ENCODE results near the gene CMKLR1. TPM values are rescaled to one million over a fixed set of nuclear protein-coding genes. Genes with fewer than 3 reads are reported as not detected.

Gene CMKLR1
- total RNA-seq, 2 donors from 2014 or later = not detected

DNA sequence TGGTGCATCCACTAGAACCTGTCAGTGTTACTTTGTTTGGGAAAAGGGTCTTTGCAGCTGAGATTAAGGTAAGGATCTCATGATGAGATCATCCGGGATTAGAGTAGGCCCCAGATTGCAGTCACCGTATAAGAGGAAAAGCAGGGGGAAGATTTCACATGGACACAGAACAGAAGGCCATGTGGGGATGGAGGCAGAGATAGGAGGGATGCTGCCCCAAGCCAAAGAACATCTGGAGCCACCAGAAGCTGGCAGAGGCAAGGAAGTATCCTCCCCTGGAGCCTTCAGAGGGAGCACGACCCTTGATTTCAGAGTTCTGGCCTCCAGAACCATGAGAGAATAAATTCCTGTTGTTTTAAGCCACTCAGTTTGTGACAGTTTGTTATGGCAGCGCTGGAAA, 39.6 kb downstream of the CMKLR1 start:
- 95 to 100% methylated on average over 3 to 4 of the region's 4 CpGs for WGBS, 2 experiments (ENCODE audit: insufficient coverage in 1 of 2, insufficient read length in 1 of 2)
- Histone ChIP-seq H3K36me3 (ENCODE audit: control insufficient read depth, insufficient read depth, low read length) (no peaks in the 10 kb centered on the region), H3K4me3 (ENCODE audit: low read length) (no peak overlapping the region), H3K27ac (ENCODE audit: low read depth, low read length) (no peak overlapping the region), H3K9me3 (ENCODE audit: control insufficient read depth, low read length) (no peaks in the 10 kb centered on the region), H3K4me1 (ENCODE audit: control insufficient read depth, insufficient read depth, low read length) (peaks cover 9% of the 10 kb centered on the region), H3K9ac (ENCODE audit: extremely low read depth, low read length, poor library complexity, severe bottlenecking) (no peak overlapping the region), H3K27me3 (ENCODE audit: control insufficient read depth, insufficient read depth, low read length, poor library complexity, severe bottlenecking) (no peaks in the 10 kb centered on the region)
- H3K27ac Mint-ChIP-seq = no peak overlapping the region
- no peaks in the 10 kb centered on the region for H3K36me3 Mint-ChIP-seq (ENCODE audit: low read depth)
- TF ChIP-seq, protein P1, sequence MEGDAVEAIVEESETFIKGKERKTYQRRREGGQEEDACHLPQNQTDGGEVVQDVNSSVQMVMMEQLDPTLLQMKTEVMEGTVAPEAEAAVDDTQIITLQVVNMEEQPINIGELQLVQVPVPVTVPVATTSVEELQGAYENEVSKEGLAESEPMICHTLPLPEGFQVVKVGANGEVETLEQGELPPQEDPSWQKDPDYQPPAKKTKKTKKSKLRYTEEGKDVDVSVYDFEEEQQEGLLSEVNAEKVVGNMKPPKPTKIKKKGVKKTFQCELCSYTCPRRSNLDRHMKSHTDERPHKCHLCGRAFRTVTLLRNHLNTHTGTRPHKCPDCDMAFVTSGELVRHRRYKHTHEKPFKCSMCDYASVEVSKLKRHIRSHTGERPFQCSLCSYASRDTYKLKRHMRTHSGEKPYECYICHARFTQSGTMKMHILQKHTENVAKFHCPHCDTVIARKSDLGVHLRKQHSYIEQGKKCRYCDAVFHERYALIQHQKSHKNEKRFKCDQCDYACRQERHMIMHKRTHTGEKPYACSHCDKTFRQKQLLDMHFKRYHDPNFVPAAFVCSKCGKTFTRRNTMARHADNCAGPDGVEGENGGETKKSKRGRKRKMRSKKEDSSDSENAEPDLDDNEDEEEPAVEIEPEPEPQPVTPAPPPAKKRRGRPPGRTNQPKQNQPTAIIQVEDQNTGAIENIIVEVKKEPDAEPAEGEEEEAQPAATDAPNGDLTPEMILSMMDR (conservative IDR thresholded peaks at IDR 0.05) = no peak
- peaks cover 22% of the 10 kb centered on the region for H3K4me1 Mint-ChIP-seq
- H3K9me3 Mint-ChIP-seq = no peaks in the 10 kb centered on the region
- DNase-seq = no peak
- no peak overlapping the region for H3K4me3 Mint-ChIP-seq
- H3K27me3 Mint-ChIP-seq (ENCODE audit: insufficient read depth) = no peaks in the 10 kb centered on the region

DNA sequence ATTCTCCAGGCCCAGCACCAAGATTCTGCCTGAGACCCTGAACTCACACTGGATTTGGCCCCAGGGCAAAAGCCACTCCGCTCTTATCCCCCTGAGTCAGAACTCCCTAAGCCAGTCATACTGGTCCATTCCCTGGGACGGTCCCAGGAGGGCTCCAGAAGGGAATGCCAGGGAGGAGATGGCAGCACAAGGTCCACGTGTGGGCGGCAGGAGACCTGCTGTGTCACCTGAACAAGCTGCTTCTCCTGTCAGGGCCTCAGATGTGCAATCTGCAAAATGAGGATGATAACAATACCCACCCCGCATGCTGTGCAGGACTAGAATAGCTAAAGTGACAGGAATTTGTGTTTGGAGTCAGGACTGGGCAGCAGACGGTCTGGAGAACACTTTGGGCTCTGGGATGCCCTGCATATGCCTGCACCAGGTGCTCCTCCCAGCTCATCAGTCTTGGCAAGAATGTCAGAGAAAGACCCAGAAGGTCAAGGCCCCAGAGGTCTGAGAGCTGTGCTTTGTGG, 40.3 kb downstream of the CMKLR1 start:
- no peaks in the 10 kb centered on the region for H3K9me3 Mint-ChIP-seq
- Histone ChIP-seq H3K9me3 (ENCODE audit: control insufficient read depth, low read length) (no peaks in the 10 kb centered on the region), H3K4me1 (ENCODE audit: control insufficient read depth, insufficient read depth, low read length) (peaks cover 2% of the 10 kb centered on the region), H3K4me3 (ENCODE audit: low read length) (no peak overlapping the region), H3K27me3 (ENCODE audit: control insufficient read depth, insufficient read depth, low read length, poor library complexity, severe bottlenecking) (no peaks in the 10 kb centered on the region), H3K36me3 (ENCODE audit: control insufficient read depth, insufficient read depth, low read length) (no peaks in the 10 kb centered on the region), H3K9ac (ENCODE audit: extremely low read depth, low read length, poor library complexity, severe bottlenecking) (no peak overlapping the region), H3K27ac (ENCODE audit: low read depth, low read length) (no peak overlapping the region)
- no peaks in the 10 kb centered on the region for H3K36me3 Mint-ChIP-seq (ENCODE audit: low read depth)
- H3K27me3 Mint-ChIP-seq (ENCODE audit: insufficient read depth) = no peaks in the 10 kb centered on the region
- DNase-seq = no peak
- H3K4me3 Mint-ChIP-seq = no peak overlapping the region
- no peak overlapping the region for H3K27ac Mint-ChIP-seq
- 84 to 90% methylated on average over 4 to 6 of the region's 6 CpGs for WGBS, 2 experiments (ENCODE audit: insufficient coverage in 1 of 2, insufficient read length in 1 of 2)
- peaks cover 15% of the 10 kb centered on the region for H3K4me1 Mint-ChIP-seq
- TF ChIP-seq, protein P1 (conservative IDR thresholded peaks at IDR 0.05) = no peak

DNA sequence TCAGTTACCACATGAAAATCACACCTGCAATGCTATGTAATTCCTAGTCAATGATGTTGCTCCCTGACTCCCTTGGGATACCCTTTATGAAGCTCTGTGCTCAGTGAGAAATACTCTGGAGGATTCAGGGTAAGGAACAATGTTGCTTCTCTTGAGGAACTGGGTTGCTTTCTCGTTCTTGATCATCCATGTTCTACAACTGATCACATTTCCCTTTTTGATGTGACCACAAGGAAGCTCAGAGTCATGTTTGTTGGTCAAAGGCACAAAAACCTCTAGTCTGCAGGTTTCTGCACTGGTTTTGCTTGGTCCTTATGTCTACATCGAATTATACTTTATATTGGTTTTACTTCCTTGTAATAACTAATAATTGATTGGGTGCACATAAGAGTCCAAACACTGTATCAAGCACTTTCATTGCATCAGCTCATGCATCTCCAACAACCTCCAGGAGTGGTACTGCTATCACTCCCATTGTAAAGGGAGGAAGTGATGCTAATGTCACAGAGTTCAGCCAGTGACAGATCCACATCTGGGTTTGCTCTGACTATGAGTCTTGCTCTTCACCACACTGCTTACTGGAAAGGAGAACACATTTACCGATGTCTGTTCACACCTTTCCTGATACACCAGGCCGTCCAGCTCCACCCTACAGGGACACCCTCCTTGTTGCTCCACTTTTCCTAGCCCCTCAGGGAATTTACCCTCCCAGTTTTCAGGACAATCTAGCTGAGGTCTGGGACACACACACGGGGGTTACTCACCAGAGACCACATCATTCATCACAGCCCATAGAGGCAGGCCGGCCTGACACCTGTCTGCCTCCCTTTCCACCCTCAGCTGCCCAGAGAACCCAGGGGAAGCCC, 41.0 kb downstream of the CMKLR1 start:
- H3K27me3 Mint-ChIP-seq (ENCODE audit: insufficient read depth) = no peaks in the 10 kb centered on the region
- peaks cover 10% of the 10 kb centered on the region for H3K4me1 Mint-ChIP-seq
- no peak overlapping the region for H3K9ac ChIP-seq (ENCODE audit: extremely low read depth, low read length, poor library complexity, severe bottlenecking)
- no peaks in the 10 kb centered on the region for H3K36me3 Mint-ChIP-seq (ENCODE audit: low read depth)
- no peak for DNase-seq
- no peaks in the 10 kb centered on the region for H3K36me3 ChIP-seq (ENCODE audit: control insufficient read depth, insufficient read depth, low read length)
- H3K4me1 ChIP-seq (ENCODE audit: control insufficient read depth, insufficient read depth, low read length) = no peaks in the 10 kb centered on the region
- WGBS, 2 experiments (ENCODE audit: insufficient coverage in 1 of 2, insufficient read length in 1 of 2) = 90 to 91% methylated on average over 5 to 6 of the region's 6 CpGs
- no peaks in the 10 kb centered on the region for H3K9me3 ChIP-seq (ENCODE audit: control insufficient read depth, low read length)
- no peak overlapping the region for H3K4me3 Mint-ChIP-seq
- H3K9me3 Mint-ChIP-seq = no peaks in the 10 kb centered on the region
- H3K27ac Mint-ChIP-seq = no peak overlapping the region
- H3K27ac ChIP-seq (ENCODE audit: low read depth, low read length) = no peak overlapping the region
- no peaks in the 10 kb centered on the region for H3K27me3 ChIP-seq (ENCODE audit: control insufficient read depth, insufficient read depth, low read length, poor library complexity, severe bottlenecking)
- no peak overlapping the region for H3K4me3 ChIP-seq (ENCODE audit: low read length)
- TF ChIP-seq, protein P1 (conservative IDR thresholded peaks at IDR 0.05) = no peak
